Endometrial microvascular endothelial cells (primary cell): Measurements from ENCODE around the gene SOX13. TPM values are rescaled to one million over a fixed set of nuclear protein-coding genes. Genes with fewer than 3 reads are reported as not detected.
"Not testable (repeated sequence)": the region's sequence is repeated elsewhere in the genome, so short reads cannot be mapped to it uniquely, and the experiment has no call there.

Source experiments
- in situ Hi-C: cut with HindIII; loops from 2 replicates; pipeline ENCODE4 v1.10.0; 2017; ENCODE audit warnings: low sequenced_read_pairs, low pct_unique_long_range_greater_than_20kb; ENCODE audit errors: inconsistent ontology term
- total RNA-seq: library from RNA; depleted of rRNA; stranded (reverse); fragments of >200 nt; gene quantifications from one replicate; pipeline ENCODE4 v1.2.3, GENCODE V29; 2015; ENCODE audit errors: inconsistent ontology term

The SOX13 gene
- total RNA-seq, 1 donor from 2014 or later: 8.7 TPM

DNA sequence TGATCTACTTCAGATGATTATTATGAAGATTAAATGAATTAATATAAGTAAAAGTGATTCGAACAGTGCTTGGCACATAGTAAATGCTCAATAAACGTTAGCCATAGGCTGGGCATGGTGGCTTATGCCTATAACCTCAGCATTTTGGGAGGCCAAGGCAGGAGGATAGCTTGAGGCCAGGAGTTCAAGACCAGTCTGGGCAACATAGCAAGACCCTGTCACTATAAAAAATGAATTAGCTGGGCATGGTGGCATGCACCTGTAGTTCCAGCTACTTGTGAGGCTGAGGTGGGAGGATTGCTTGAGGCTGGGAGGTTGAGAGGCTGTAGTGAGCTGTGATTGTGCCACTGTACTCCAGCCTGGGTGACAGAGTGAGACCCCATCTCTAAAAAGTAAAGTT, 26.8 kb downstream of the SOX13 start:
- in situ Hi-C loops: not testable (repeated sequence)

DNA sequence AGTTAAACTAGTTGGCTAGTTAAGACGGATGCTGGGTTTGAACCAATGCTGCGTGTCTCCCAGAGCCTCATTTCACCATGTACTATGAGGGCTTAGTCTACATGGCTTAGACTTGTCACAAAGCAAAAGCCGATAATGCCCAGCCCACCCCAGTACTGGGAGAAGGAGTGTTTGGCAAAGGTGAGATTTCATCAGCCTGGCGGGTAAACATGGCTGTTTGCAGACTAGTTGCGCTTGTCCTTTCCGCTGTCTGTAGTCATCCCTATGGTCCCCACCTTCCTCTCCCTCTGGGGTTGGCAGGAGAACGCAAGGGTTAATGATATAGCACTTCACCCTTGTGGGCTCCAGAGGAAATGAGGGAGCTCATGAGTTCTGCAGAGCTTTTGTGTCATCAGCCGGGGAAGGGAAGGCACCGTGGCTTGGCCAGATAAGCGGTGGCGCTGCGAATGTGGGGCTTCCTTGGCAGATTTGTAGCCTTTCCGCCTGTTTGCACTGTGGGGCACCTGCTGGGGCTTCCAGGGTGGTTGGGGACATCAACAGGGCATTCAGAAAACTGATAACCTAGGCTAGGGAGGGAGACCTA, 29.2 kb downstream of the SOX13 start:
- in situ Hi-C loops: no loop called here

DNA sequence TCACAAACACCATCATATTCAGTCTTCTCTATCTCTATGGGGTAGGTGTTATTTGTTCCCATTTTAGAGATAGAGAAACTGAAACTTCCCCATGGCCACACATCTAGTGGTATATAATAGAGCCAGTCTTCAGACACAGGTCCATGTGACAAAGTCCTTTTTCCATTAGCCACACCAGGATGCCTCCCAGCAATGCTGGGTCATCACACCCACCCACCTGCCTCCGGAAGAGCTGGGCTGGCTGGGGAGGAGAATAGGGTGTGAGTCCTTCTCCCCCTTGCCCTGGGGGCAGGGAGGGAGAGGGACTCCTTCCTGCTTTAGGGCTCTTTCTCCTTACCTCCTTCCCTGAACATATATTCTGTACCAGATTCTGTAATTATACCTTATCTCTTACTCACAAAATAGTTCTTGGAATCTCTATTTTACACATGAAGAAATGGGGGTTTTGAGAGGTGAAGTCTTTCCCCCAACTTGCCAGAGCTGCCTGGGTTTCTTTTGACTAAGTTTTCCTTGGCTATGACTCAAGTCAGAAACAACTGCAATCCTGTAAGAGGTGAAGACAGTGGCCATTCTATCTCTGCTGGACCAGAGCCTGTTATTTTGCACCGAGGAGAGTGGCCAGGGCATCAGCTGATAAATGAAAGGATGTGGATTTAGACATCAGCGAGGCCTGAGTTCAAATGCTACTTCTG, 30.0 kb downstream of the SOX13 start:
- in situ Hi-C loops: no loop called here

DNA sequence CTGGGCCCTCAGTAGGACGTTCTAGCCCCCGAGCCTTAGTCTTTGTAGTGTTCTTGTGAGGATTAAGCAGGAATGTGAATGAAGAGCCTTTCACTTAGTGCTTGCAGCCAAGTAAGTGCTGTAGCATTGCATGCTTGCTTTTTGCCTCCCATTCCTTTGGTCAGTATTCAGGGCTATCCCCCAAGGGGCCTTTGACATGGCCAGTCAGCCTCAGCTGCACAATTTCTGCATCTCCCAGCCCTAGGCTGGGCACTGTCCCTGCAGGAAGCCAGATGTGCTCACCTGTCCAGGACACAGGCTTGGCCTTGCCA, 30.5 kb downstream of the SOX13 start:
- in situ Hi-C loops: no loop called here

DNA sequence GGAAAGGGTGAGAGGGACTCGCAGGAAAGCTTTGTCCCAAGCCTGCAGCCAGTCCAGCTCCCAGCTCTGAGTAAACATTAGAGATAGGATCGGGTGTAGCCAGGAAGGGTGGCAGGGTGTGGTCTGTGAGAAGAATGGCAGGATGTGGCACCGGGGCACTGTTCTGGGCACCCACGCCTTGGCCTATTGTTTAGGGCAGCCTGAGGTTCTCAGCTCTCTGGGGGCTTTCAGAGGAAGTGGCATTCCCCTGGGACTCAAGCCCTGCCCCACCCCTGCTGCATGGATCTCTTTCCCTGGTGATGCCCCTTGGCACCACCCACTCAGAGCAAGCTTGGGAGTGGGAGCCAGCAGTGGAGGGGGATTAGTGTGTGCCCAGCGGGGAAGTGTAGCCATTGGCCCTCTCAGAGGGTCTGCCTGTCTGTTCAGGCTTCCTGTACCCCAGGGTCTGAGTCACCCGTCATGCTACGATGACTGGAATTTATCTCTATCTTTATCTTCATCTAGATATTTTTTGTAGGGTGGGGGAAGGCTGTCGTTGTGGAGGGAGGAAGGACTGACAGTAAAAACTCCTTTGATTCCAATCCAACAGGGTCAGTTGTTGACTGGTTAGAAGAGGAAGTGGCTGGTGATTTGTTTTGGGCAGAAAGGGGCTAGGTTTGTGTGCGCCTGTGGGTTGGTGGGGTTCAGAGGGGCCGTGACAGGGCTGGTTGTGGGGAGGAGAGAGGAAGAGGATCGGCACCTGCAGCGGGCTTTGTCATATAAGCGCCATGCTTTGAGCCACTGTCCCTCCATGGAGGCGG, 31.6 kb downstream of the SOX13 start:
- in situ Hi-C loops: no loop called here

DNA sequence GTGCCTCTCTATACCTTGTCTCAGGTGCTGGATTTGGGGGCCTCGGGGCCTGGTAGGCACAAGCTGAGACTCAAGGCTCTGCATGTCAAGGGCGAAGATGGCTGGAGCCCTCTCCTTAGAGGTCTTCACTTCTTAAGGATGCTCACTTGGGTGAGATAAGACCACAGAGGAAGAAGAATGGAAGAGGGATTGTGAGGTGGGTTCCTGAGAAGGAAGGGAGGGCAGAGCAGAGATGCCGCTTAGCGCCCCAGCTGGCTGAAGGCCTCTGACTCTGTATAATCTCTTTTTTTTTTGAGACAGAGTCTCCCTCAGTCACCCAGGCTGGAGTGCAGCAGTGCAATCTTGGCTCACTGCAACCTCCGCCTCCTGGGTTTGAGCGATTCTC, 32.2 kb downstream of the SOX13 start:
- in situ Hi-C loops: no loop called here

- in situ Hi-C loops: no loop called here
Observed at GRCh38 chr1:204106825-204107224, 33.9 kb downstream of the SOX13 start.

DNA sequence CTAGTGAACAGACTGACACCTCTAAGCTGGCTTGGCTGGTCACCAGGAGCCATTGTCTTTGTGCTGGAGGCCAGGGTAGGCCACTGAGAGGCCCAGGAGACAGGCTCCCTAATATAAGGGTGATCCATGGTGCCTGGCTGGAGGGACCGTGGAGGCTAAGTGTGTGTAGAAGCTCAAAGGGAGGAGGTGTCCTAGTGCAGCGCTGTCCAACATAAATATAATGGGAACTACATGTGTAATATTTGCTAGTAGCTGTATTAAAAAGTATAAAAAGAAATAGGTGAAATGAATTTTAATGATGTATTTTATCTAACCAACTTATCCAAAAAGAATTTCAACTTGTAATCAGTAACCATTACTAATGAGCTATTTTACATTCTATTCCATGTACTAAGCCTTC, 35.0 kb downstream of the SOX13 start:
- in situ Hi-C loops: no loop called here

GRCh38 chr1:204108312-204109141, 35.6 kb downstream of the SOX13 start:
- in situ Hi-C loops: no loop called here

- in situ Hi-C loops: no loop called here
Observed at GRCh38 chr1:204110894-204111633, 38.1 kb downstream of the SOX13 start.

- in situ Hi-C loops: no loop called here
Observed at GRCh38 chr1:204112876-204113730, 40.2 kb downstream of the SOX13 start.

- in situ Hi-C loops: no loop called here
Observed at GRCh38 chr1:204113896-204114295, 41.0 kb downstream of the SOX13 start.

DNA sequence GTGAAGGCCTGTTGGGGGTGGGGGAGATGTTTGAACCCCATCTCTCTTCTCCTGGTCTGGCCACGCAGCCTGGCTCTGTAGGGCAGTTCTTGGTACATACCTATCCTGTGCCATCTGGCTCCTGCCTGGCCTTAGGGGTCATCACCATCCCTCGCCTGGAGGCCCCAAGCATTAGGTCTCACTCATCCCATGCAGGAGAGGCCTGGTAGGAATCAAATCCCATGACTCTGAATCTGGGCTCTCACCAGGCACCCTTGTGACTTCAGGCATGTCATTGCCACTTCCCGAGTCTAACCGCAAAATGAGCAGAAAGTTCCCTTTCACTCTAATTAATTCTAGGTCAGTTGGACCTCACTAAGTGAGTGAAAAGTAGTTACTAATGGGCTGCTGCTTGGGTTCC, 41.7 kb downstream of the SOX13 start:
- in situ Hi-C loops: no loop called here

- in situ Hi-C loops: no loop called here
Observed at GRCh38 chr1:204115116-204115515, 42.2 kb downstream of the SOX13 start.

DNA sequence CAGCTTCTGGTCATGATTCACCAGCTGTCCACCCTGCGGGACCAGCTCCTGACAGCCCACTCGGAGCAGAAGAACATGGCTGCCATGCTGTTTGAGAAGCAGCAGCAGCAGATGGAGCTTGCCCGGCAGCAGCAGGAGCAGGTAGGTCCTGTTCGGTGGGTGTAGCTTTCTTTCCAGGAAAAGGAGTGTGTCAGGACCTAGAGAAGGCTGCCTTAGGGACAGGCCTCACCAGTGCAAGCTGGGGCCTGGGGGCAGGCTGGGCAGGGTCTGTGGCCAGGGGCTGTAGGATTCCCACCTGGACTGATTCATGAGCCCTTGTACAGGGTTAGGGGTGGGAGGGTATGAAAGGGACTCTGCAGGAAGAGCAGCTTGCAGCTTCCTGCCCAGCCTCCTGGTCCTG, 43.6 kb downstream of the SOX13 start:
- in situ Hi-C loops: no loop called here

DNA sequence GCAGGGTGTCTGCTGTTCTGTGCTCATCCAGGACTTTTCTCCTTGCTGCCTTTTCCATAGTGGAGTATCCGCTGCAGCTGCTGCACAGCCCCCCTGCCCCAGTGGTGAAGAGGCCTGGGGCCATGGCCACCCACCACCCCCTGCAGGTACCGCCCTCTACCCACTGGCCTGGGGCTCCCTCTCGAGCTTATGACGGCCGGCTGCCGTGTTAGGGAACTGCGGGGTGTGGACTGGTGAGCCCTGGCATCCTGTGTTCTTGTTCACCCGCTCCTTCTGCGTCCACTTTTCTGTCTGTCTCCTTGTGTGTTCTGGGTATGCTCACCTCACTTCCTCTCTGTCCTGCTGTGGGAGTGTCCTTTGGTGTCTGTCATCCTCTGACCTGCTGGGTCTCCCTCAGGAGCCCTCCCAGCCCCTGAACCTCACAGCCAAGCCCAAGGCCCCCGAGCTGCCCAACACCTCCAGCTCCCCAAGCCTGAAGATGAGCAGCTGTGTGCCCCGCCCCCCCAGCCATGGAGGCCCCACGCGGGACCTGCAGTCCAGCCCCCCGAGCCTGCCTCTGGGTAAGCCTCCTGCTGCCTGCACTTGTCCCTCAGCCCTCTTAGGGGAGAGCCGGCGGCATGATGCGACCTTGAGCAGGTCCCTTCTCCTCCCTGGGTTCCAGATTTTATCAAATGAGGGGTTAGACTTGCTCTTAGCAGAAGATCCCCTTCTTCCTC, 49.1 kb downstream of the SOX13 start:
- in situ Hi-C loops: no loop called here

GRCh38 chr1:204123376-204123775, 50.5 kb downstream of the SOX13 start:
- in situ Hi-C loops: no loop called here
